ENCODE measurements around the gene FHOD3. TPM values are rescaled to one million over a fixed set of nuclear protein-coding genes. Genes with fewer than 3 reads are reported as not detected.

FHOD3 gene
- total and polyA plus RNA-seq, 2 of the 4 experiments (the other 2 are of a cell fraction): 14.6 to 16.0 TPM

GRCh38 chr18:36564841-36565240 is 267.3 kb downstream of the FHOD3 start:
- intact Hi-C loops (cut with micrococcal nuclease) (no loop called here), dilution Hi-C loops (cut with HindIII; ENCODE audit: low sequenced_read_pairs, unreplicated experiment) (no loop called here), in situ Hi-C loops (cut with MboI; ENCODE audit: low sequenced_read_pairs) (no loop called here)
- Histone ChIP-seq H3K4me2 (ENCODE audit: low read depth, low read length) (no peak overlapping the region), H2AFZ (replicated peaks; ENCODE audit: low read length, poor library complexity) (no peak overlapping the region), H3K36me3 (ENCODE audit: control insufficient read depth, insufficient read depth, low read length) (no peaks in the 10 kb centered on the region), H2AK9ac (replicated peaks; ENCODE audit: low read depth, low read length, poor library complexity) (no peak overlapping the region), H3K14ac (replicated peaks; ENCODE audit: low read depth, low read length) (no peak overlapping the region), H3K56ac (ENCODE audit: extremely low read depth, insufficient read depth, low read length) (no peak overlapping the region), H3K27ac (ENCODE audit: insufficient read depth, low read length) (no peak overlapping the region), H3K9ac (ENCODE audit: low read depth, low read length) (no peak overlapping the region), H4K8ac (ENCODE audit: low read depth in 2 of 2, low read length in 2 of 2) (no peak overlapping the region), H3K4ac (ENCODE audit: low read depth, low read length) (no peak overlapping the region), H2AK5ac (ENCODE audit: low read depth, low read length) (no peak overlapping the region), H2BK20ac (ENCODE audit: low read depth, low read length) (no peak overlapping the region), H3K23ac (ENCODE audit: low read depth, low read length) (no peak overlapping the region), H4K91ac (ENCODE audit: insufficient read depth, low read depth, low read length) (no peak overlapping the region), H3K27me3 (ENCODE audit: control insufficient read depth, insufficient read depth, low read length) (no peaks in the 10 kb centered on the region), H2BK5ac (ENCODE audit: low read depth, low read length, poor library complexity, severe bottlenecking) (no peak overlapping the region), H4K20me1 (ENCODE audit: insufficient read depth, low read length) (no peaks in the 10 kb centered on the region), H3K9me1 (ENCODE audit: insufficient read depth, low read length) (no peaks in the 10 kb centered on the region), H3K4me1 (ENCODE audit: control insufficient read depth, insufficient read depth, low read length) (peaks cover 6% of the 10 kb centered on the region), H2BK120ac (ENCODE audit: low read depth, low read length) (no peak overlapping the region), H3K9me3 (ENCODE audit: control insufficient read depth, insufficient read depth, low read length) (no peaks in the 10 kb centered on the region), H3K79me1 (ENCODE audit: low read depth in 1 of 2, low read length in 2 of 2) (no peaks in the 10 kb centered on the region), H3K4me3 (ENCODE audit: insufficient read depth, low read depth, low read length) (no peak overlapping the region), H4K5ac (ENCODE audit: low read depth, low read length) (no peak overlapping the region), H3K18ac (ENCODE audit: low read depth, low read length) (no peak overlapping the region), H2BK15ac (ENCODE audit: low read depth, low read length) (no peak overlapping the region)
- ChIA-PET POLR2A (ENCODE audit: unreplicated experiment) (interaction anchor here (0.7 kb wide), 1 partner anchor 795 kb away, joined by 3 read pairs; no protein-coding TSS in a partner anchor), CTCF (no interaction called here)
- ATAC-seq (ENCODE audit: low read depth) (no peak), DNase-seq (no peak)
- WGBS, 2 experiments (ENCODE audit: extremely low coverage in 2 of 2, insufficient read length in 1 of 2): no CpG with 5 or more reads among the region's 2 CpGs
- BruUV-seq (replicated peaks): no TSS peak
- TF ChIP-seq BHLHE40 (IDR thresholded peaks at IDR 0.05; ENCODE audit: low read depth, low read length) (no peak), CHD1 (IDR thresholded peaks at IDR 0.05; ENCODE audit: low read depth, low read length) (no peak), ELK1 (IDR thresholded peaks at IDR 0.05; ENCODE audit: borderline replicate concordance, low read depth, low read length) (no peak), MXI1 (IDR thresholded peaks at IDR 0.05; ENCODE audit: borderline replicate concordance, low read depth, low read length) (no peak), MAFK (IDR thresholded peaks at IDR 0.05; ENCODE audit: low read depth, low read length) (no peak), SMC3 (IDR thresholded peaks at IDR 0.05; ENCODE audit: low read depth, low read length) (no peak), MAZ (IDR thresholded peaks at IDR 0.05; ENCODE audit: borderline replicate concordance, low read depth, low read length) (no peak), RAD21 (IDR thresholded peaks at IDR 0.05; ENCODE audit: low read length) (no peak), CTCF (conservative IDR thresholded peaks at IDR 0.05; ENCODE audit: low read depth, low read length) (no peak), NFE2L2 (IDR thresholded peaks at IDR 0.05; ENCODE audit: low read depth, low read length) (no peak), USF2 (IDR thresholded peaks at IDR 0.05; ENCODE audit: low read depth, low read length) (no peak), RFX5 (IDR thresholded peaks at IDR 0.05; ENCODE audit: low read depth, low read length) (no peak), RCOR1 (IDR thresholded peaks at IDR 0.05; ENCODE audit: insufficient replicate concordance, low read length) (no peak), CEBPB (IDR thresholded peaks at IDR 0.05; ENCODE audit: low read depth, low read length) (no peak), POLR2A (IDR thresholded peaks at IDR 0.05; ENCODE audit: low read depth, low read length) (no peak), FOS (IDR thresholded peaks at IDR 0.05; ENCODE audit: low read depth, low read length) (no peak)

Data from IMR-90 (cell line).